Stimulated activated CD4-positive, alpha-beta T cell treated with anti-CD3 and anti-CD28 coated beads, Interleukin-12 subunit alpha, Interleukin-12 subunit beta, amount 100 ng/mL, for 24 hours (primary cell): Measurements from ENCODE around the gene CPAMD8.
"Not testable (repeated sequence)": the region's sequence is repeated elsewhere in the genome, so short reads cannot be mapped to it uniquely, and the experiment has no call there.

Experiments
- DNase-seq, 2 experiments: peaks; one replicate each; pipeline ENCODE4 v3.0.0-alpha.2; 2020; ENCODE audit warnings: low read depth in 2 of 2

CPAMD8 gene

DNA sequence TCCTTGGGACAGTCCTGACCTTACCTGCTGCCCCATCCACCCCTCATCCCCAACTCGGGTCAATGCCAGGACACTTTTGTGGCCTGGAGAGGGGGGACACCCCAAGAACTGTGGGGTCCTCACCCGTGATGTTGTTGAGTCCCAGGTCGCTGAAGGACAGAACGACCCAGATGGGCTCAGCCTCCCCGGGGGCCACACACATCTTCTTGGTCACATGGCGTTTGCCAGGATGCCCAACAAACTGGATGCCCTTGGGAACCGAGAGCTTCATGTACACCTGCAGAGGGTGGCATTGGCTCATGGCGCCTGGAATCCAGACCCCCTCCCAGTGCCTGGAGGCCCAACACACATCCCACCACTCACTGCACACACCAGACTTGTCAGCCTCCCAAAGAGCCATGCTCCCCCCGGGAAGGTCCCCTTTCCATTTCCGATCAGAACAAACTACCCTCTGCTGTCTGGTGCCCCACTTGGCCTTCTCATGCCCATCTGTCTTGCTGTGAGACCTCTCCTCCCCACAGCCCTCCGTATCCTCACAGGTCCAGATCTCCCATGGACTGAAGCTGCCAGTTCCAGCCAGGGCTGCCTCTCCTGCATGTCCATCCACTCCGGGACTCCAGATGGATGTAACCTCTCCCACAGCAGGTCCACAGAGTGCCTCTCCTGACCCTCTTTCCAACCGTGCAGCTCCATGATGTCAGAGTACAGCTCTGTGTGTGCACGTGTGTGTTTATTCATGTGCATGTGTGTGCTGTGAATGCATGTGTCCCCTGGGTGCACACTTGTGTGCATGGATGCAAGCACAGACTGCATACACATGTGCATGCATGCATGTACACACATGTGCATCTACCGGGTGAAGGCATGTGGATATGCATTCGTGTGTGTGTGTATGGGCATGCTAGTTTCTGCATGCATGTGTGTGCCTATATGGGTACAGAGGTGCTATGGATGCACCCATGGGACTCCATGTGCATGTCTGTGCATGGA, 79.4 kb downstream of the CPAMD8 start:
- DNase-seq = no peak

DNA sequence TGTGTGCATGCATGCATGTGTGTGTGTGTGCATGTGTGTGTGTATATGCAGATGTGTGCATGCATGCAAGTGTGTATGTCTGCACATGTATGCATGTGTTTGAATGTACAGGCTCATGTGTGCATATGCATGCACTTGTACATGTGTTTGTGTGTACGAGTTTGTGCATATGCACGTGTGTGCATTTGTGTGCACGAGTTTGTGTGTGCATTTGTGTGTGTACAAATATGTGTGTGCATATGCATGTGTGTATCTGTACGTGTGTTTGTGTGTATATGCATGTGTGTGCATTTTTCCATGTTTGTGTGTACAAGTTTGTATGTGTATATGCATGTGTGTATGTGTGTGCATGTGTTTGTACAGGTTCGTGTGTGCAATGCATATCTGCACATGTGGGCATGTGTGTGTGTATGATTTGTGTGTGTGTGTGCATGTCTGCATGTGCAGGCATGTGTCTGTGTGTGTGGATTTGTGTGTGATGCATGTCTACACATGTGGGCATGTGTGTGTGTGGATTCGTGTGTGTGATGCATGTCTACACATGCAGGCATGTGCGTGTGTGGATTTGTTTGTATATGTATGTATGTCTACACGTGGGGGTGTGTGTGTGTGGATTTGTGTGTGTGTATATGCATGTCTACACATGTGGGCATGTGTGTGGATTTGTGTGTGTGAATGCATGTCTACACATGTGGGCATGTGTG, 80.7 kb downstream of the CPAMD8 start:
- no peak for DNase-seq

GRCh38 chr19:16945364-16945714, 81.3 kb downstream of the CPAMD8 start:
- DNase-seq = no peak

DNA sequence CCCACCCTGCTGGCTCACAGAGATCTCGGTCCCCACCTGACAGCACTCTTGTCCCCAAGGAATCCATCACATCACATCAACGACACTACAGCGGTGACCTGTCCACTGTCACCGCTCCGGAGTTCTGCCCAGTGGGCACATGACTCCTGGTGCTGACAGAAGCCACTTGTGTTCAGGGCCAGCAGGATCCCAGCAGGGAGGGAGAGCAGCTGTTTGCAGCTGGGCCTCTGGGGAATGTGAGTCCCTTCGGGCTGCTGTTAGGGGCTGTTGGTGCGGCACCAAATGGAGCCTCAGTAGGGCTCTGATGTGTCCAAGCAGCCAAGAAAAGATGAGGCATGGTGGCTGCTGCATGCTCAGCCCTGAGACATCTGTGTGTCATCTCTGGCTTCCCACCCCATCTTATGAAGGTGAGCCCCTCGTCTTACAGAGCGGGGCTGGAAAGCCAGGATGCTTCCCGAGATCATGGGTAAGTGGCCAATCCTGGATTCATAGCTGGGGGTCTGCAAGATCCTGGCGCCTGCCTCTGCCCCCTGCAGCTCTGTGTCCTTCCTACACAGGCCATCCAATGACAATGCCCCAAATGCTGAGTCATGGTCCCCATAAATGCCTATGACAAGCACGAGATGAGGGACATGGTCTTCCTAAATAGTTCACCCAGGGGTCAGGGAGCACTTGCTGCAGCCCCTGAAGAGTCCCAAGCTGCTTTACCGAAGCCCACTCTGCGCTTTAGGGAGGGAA, 81.8 kb downstream of the CPAMD8 start:
- no peak for DNase-seq

DNA sequence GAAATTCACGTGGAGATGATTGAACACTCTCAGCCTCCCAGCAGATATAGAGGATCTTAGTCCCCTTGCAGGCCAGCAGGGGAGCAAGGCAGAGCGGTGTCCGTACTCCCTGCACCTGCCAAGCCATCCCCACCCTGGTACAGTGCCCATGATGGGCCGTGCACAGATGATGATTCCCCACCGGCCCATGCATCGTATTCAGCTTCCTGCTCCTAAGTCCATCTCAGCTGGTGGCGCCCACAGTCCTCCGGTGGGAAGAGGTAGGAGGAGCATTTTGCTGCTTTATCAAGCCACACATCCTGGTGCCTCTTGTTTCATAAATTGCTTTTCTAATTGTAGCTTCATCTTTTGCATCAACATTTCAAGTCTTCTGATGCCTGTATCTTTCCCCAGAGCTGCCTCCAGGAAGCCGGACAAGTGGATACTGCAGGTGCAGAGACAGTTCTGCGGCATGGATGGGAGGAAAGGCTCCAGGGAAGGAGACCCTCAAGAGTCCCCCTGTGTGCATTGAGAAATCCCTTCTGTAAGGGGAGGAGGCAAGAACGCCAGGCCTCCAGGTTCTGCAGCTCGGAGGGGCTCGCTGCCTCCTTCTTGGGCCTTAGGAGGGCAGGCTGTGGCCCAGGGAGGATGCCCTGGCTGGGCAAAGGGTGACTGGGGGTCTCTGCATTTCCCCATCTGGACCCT, 82.5 kb downstream of the CPAMD8 start:
- DNase-seq = no peak

DNA sequence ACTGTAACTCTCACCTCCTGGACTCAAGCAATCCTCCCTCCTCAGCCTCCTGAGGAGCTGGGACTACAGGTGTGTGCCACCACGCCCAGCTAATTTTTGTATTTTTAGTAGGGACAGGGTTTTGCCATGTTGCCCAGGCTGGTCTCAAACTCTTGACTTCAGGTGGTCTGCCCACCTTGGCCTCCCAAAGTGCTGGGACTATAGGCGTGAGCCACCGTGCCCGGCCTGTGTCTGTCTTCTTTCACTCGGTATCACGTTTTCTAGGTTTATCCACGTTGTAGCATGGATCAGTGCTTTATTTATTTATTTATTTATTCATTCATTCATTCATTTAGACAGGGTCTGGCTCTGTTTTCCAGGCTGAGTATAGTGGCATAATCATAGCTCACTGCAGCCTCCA, 83.5 kb downstream of the CPAMD8 start:
- DNase-seq = not testable (repeated sequence)

DNA sequence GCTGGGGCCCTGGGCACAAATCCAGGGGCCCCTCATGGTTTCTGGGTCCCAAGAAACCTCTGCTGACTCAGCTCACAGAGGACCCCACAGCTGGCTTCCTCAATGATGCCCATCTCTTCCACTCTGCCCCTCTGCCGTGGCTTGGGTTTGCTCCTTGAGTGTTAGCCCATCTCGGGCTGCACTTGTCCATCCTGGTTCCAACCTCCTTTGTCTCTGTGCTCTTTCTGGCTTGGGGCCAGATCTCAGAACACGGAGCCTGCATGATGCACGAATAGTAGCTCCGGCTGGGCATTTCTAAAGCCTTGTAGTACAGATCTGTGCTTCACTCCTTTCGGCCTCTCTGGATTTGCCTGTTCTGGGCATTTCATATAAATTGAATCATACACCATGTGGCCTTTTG, 84.0 kb downstream of the CPAMD8 start:
- no peak for DNase-seq

DNA sequence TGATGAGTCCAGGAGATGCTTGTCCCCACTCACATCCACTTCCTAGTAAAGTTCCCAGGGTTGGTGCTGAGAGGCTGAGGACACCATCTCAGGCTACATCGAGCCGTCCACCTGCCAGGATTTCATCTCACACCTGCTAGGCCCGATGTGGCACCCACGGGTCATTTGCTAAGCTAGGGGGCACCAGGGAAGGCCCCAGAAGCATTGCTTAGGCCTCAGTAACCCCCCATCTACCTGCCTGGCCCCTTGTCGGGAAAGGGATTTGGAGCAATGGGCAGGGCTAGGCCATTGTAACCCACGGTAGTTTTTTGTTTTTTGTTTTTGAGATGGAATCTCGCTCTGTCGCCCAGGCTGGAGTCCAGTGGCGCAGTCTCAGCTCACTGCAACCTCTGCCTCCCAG, 86.0 kb downstream of the CPAMD8 start:
- DNase-seq = no peak

GRCh38 chr19:16940063-16940462, 86.5 kb downstream of the CPAMD8 start:
- not testable (repeated sequence) for DNase-seq

- DNase-seq = no peak
Observed at GRCh38 chr19:16938211-16938610, 88.4 kb downstream of the CPAMD8 start.

DNA sequence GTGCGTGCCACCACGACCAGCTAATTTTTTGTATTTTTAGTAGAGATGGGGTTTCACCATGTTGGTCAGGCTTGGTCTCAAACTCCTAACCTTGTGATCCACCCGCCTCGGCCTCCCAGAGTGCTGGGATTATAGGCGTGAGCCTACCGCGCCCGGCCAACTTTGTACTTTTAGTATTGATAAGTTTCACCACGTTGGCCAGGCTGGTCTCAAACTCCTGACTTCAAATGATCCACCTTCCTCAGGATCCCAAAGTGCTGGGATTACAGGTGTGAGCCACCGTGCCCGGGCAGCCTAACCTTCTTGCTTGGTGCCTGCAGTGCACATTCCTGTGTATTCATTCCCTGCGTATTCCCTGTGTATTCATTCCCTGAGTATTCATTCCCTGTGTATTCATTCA, 88.8 kb downstream of the CPAMD8 start:
- DNase-seq = not testable (repeated sequence)

GRCh38 chr19:16936901-16937300, 89.7 kb downstream of the CPAMD8 start:
- no peak for DNase-seq

DNA sequence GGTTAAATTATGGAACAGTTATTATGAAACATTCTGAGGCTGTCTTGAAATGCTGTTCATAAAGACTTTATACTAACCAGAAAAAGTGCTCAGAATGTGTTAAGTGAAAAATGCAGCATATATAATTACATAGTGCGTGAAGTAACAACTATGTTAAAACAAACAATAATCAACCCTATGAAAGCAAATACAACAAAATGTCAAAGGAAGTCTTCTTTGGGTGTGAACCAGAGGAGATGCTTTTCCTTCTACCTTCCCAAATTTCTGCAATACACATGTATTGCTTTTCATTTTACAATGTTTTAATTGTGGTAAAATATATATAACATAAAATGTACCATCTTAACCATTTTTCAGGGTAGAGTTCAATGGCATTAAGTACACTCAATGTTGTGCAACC, 92.1 kb downstream of the CPAMD8 start:
- DNase-seq = no peak

DNA sequence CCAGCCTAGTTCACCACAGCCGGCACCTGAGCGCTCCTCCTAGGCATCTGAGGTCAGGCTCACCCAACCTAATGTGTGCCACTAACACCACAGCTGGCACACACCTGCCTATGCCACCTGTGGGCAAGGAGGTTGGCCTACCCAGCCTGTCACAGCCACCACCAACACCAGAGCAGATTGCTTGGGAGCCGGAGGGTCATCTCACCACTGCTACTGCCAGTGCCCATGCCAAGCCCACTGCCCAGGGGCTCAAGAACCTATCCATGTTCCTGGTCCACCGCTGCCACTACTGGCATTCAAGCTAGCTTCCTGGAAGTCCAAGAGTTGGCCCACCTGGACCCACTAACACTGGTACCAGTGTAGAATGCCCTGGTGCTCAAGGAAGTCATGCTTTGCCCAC, 95.3 kb downstream of the CPAMD8 start:
- no peak for DNase-seq

DNA sequence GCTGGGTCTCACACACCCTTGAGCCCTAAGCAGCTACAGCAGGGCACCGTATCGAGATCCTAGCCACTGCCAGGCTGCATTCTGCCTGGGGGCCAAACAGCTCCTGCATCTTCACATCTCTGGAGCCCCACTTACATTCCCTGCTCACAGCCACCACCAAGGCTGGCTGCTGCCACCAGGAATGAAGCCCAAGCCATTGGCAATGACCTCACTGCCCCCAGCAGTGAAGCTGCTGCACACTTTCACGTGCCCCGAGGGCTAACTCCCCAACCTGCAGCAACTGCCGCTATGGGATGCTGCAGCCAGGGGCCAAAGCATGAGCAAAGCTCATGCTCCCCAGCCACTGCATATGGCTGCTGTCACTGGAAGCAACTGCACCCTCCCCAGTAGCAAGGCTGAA, 95.9 kb downstream of the CPAMD8 start:
- no peak for DNase-seq

DNA sequence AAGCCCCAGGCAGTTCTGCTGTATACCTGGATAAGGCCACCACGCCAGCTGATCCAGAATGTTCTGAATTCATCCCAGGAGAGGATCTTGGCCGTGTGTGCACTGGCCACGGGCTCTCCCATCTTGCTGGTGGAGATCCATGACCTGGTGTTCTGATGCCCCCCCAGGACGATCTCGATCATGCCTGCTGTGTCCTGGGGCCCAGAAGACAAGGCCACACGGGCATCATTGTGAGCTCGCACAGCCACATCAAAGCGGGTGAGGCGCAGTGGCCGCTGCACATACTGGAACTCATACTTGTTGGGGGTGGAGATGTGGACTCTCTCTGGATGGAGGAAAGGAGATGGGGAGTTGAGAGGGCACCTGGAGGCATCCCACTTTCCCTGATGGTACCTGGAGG, 97.7 kb downstream of the CPAMD8 start:
- no peak for DNase-seq

GRCh38 chr19:16928351-16928750, 98.3 kb downstream of the CPAMD8 start:
- DNase-seq = no peak

- DNase-seq = no peak
Observed at GRCh38 chr19:16927883-16928282, 98.7 kb downstream of the CPAMD8 start.

- no peak for DNase-seq
Observed at GRCh38 chr19:16922949-16923348, 103.7 kb downstream of the CPAMD8 start.

- DNase-seq = no peak
Observed at GRCh38 chr19:16922592-16922934, 104.0 kb downstream of the CPAMD8 start.

DNA sequence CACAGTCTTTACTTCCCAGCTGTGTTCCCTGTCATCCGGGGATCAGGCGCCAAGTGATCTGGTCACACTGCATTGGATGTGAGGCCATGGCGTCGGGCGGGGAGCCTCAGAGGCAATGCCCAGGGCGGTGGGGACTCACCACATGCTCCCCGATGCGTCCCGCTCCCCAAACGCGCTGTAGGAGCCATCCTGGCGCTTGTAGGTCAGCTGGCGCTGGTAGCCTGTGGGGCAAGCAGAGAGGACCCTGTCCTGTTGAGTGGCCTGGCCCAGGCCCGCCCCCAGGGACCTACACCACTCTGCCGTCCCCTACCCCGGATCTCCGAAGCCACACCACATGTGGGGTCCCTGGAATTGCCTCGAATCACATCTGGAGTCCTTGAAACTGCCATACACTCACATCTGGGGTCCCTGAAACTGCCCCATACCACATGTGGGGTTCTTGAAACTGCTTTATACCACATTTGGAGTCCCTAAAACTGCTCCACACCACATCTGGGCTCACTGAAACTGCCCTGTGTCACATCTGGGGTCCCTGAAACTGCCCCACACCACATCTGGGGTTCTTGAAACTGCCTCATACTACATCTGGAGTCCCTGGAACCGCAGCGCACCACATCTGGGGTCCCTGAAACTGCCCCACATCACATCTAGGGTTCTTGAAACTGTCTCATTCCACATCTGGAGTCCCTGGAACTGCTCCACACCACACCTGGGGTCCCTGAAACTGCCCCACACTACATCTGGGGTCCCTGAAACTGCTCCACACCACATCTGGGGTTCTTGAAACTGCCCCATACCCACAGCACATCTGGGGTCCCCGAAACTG, 104.6 kb downstream of the CPAMD8 start:
- no peak for DNase-seq
